ENCODE measurements around the gene ERN1.
A peak's percentile ranks its signal among the peaks of the same experiment; 100 is the strongest.
"Not testable (repeated sequence)": the region's sequence is repeated elsewhere in the genome, so short reads cannot be mapped to it uniquely, and the experiment has no call there.

The ERN1 gene

GRCh38 chr17:64129765-64130558, at the start of gene ERN1:
Gene ERN1 (minus strand): TSS chr17:64130144. CDS start chr17:64130029, 115 bp downstream.
- peak; percentile 41 to 72 for DNase-seq

GRCh38 chr17:64179024-64179423, 49.1 kb upstream of the ERN1 start:
- DNase-seq = not testable (repeated sequence)

- DNase-seq = no peak
Measured at GRCh38 chr17:64178011-64178825, 48.3 kb upstream of the ERN1 start.

GRCh38 chr17:64177311-64178010, 47.5 kb upstream of the ERN1 start:
- DNase-seq = no peak

GRCh38 chr17:64176556-64176955, 46.6 kb upstream of the ERN1 start:
- DNase-seq = no peak

- DNase-seq = no peak
Measured at GRCh38 chr17:64174686-64175456, 44.9 kb upstream of the ERN1 start.

GRCh38 chr17:64173646-64174045, 43.7 kb upstream of the ERN1 start:
- DNase-seq = no peak

- no peak for DNase-seq
Measured at GRCh38 chr17:64172510-64172909, 42.6 kb upstream of the ERN1 start.

GRCh38 chr17:64171041-64171440, 41.1 kb upstream of the ERN1 start:
- no peak for DNase-seq

GRCh38 chr17:64170286-64170685, 40.3 kb upstream of the ERN1 start:
- no peak for DNase-seq

- DNase-seq = not testable (repeated sequence)
Measured at GRCh38 chr17:64167666-64168065, 37.7 kb upstream of the ERN1 start.

GRCh38 chr17:64166876-64167275, 36.9 kb upstream of the ERN1 start:
- no peak for DNase-seq

GRCh38 chr17:64165347-64165746, 35.4 kb upstream of the ERN1 start:
- no peak for DNase-seq

- no peak for DNase-seq
Measured at GRCh38 chr17:64164596-64165285, 34.8 kb upstream of the ERN1 start.

GRCh38 chr17:64163468-64163867, 33.5 kb upstream of the ERN1 start:
- DNase-seq = no peak

- no peak for DNase-seq
Measured at GRCh38 chr17:64162554-64162953, 32.6 kb upstream of the ERN1 start.

- no peak for DNase-seq
Measured at GRCh38 chr17:64161380-64162176, 31.6 kb upstream of the ERN1 start.

GRCh38 chr17:64160378-64160777, 30.4 kb upstream of the ERN1 start:
- DNase-seq = no peak

- no peak for DNase-seq
Measured at GRCh38 chr17:64158831-64159590, 29.1 kb upstream of the ERN1 start.

- DNase-seq = no peak
Measured at GRCh38 chr17:64158406-64158805, 28.5 kb upstream of the ERN1 start.
